Measurements from ENCODE around the gene OIT3.
"Not testable (repeated sequence)": the region's sequence is repeated elsewhere in the genome, so short reads cannot be mapped to it uniquely, and the experiment has no call there.

Gene OIT3

GRCh38 chr10:72903941-72904446, 10.5 kb downstream of the OIT3 start:
- DNase-seq (ENCODE audit: low spot score): not testable (repeated sequence)

- no peak for DNase-seq (ENCODE audit: low spot score)
Measured at GRCh38 chr10:72904806-72905205, 11.3 kb downstream of the OIT3 start.

GRCh38 chr10:72906446-72906845, 12.9 kb downstream of the OIT3 start:
- no peak for DNase-seq (ENCODE audit: low spot score)

GRCh38 chr10:72910705-72911104, 17.2 kb downstream of the OIT3 start:
- DNase-seq (ENCODE audit: low spot score): no peak

- no peak for DNase-seq (ENCODE audit: low spot score)
Measured at GRCh38 chr10:72911758-72912157, 18.2 kb downstream of the OIT3 start.

- DNase-seq (ENCODE audit: low spot score): no peak
Measured at GRCh38 chr10:72912736-72913135, 19.2 kb downstream of the OIT3 start.

- no peak for DNase-seq (ENCODE audit: low spot score)
Measured at GRCh38 chr10:72913287-72913686, 19.7 kb downstream of the OIT3 start.

- not testable (repeated sequence) for DNase-seq (ENCODE audit: low spot score)
Measured at GRCh38 chr10:72917201-72917600, 23.7 kb downstream of the OIT3 start.

- DNase-seq (ENCODE audit: low spot score): not testable (repeated sequence)
Measured at GRCh38 chr10:72917803-72918332, 24.3 kb downstream of the OIT3 start.

- no peak for DNase-seq (ENCODE audit: low spot score)
Measured at GRCh38 chr10:72918352-72918751, 24.8 kb downstream of the OIT3 start.

GRCh38 chr10:72921147-72921683, 27.7 kb downstream of the OIT3 start:
- not testable (repeated sequence) for DNase-seq (ENCODE audit: low spot score)

GRCh38 chr10:72924351-72924750, 30.8 kb downstream of the OIT3 start:
- no peak for DNase-seq (ENCODE audit: low spot score)

GRCh38 chr10:72925951-72926465, 32.5 kb downstream of the OIT3 start:
- DNase-seq (ENCODE audit: low spot score): no peak

- DNase-seq (ENCODE audit: low spot score): no peak
Measured at GRCh38 chr10:72927485-72927884, 33.9 kb downstream of the OIT3 start.

GRCh38 chr10:72928798-72929197, 35.3 kb downstream of the OIT3 start:
- no peak for DNase-seq (ENCODE audit: low spot score)

- DNase-seq (ENCODE audit: low spot score): no peak
Measured at GRCh38 chr10:72930276-72930675, 36.7 kb downstream of the OIT3 start.

GRCh38 chr10:72932259-72933015, 38.9 kb downstream of the OIT3 start:
- no peak for DNase-seq (ENCODE audit: low spot score)

GRCh38 chr10:72935361-72935760, 41.8 kb downstream of the OIT3 start:
- no peak for DNase-seq (ENCODE audit: low spot score)

- DNase-seq (ENCODE audit: low spot score): no peak
Measured at GRCh38 chr10:72943498-72944234, 50.1 kb downstream of the OIT3 start.

GRCh38 chr10:72946963-72947362, 53.4 kb downstream of the OIT3 start:
- no peak for DNase-seq (ENCODE audit: low spot score)

GRCh38 chr10:72948762-72949161, 55.2 kb downstream of the OIT3 start:
- no peak for DNase-seq (ENCODE audit: low spot score)

GRCh38 chr10:72951760-72952159, 58.2 kb downstream of the OIT3 start:
- DNase-seq (ENCODE audit: low spot score): no peak

Data from CD4-positive, alpha-beta T cell treated with Interleukin-6 at 100 ng/mL for 8 hours (primary cell).